HG03469 (cell line): ENCODE results near the gene PRRX2.
"Not testable (repeated sequence)": the region's sequence is repeated elsewhere in the genome, so short reads cannot be mapped to it uniquely, and the experiment has no call there.

ENCODE experiments used
- ATAC-seq: cut with Tn5 transposase; IDR thresholded peaks from one replicate; pipeline ENCODE4 v1.9.1; 2021; ENCODE audit warnings: mild to moderate bottlenecking, moderate library complexity, moderate number of reproducible peaks; ENCODE audit not compliant: unreplicated experiment

The PRRX2 gene

DNA sequence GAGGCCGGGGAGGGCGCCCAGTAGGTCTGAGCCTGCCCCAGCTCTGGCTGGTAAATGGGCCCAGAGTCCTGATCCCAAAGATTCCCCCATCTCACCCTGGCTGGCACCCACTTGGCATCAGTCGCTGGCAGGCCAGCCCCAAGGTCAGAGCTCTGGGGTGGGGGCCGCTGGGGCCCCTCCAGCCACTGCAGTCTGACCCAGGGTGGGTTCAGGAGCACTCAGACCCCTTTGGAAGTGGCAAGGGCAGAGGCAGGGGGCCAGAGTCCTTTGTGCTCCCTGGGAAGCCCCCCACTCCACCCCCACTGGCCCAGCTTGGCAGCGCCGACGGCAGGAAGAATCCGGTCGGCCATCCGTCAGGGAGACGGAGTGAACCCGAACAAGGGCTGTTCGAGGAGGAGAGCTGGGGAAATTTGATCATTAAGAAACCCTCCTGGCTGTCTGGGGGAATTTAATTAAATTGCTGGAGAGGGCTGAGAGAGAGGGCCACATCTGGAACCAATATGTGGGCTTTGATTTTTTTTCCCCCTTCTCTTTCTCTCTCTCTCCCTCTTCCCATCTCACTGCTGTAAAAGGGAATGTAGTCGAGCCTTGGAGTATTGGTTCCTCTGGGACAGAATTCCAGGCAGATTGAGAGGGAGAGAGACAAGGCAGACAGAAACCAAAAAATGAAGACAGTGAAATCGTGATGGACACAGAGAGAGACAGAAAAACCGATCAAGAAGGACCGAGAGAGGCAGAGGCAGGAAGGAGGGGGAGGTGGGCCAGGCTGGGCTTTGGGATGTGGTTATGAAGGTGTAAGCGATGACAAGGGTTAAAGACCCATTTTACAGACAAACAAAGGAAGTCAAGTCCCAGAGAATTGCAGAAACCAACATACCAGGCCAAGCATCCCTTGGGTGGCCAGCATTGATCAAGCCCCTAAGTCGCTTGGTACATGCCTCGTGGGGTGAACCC is 15.4 kb upstream of the PRRX2 start:
- ATAC-seq: no peak

GRCh38 chr9:129650680-129651235 is 14.7 kb upstream of the PRRX2 start:
- ATAC-seq: no peak

DNA sequence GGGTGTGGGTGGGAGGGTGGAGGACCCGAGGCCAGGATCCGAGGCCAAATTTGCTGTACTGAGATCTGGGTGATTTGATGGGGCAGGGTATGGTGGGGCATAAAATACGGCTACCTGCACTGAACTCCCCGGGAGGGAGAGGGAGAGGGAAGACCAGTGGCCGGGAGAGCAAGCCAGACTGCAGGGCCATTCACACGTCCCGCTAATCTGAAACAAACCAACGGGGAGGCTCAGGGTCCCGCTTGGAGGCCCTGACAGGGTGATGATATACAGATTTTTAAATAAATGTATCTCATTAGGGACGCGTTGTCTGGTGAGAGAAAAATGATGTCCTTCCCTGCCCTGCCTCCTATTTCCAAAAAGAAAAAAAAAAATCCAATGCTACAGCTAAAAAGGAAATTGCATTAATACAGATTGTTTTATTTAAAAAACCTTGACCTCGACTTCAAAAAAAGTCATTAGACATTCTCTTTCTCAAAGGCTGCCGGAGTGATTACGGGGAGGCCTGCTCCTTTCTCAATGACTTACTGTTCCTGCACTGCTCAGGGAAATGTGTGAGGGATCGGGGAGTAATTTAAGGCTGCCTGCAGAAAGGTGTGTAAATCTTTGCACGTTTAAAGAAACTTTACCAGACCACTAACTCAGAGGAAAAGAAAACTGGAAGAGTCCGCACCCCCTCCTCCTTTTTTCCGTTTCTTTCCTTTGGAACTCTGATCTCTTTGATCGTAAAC is 11.5 kb upstream of the PRRX2 start:
- ATAC-seq: no peak

DNA sequence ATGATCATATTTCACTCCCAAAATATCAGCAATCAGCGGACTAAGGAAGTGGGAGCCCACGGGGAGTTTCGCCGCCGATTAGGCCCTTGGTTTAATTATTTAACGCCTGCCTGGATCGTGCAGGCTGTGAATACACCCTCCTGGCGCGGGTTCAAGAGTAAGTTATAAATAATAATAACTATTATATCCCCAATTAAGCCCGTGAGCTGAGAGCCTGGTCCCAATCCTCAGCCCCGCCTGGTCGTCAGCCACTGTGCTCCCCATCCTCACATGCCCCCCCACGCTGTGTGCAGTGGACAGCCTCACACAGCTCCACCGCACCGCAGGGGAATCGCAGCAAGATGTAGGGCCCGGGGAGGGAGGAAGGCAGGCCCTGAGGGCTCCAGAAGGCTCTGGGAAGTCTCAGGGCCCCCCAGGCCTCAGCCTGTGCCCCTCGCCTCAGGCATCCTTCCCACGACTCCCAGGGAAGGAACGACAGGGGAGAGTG is 10.8 kb upstream of the PRRX2 start:
- ATAC-seq: no peak

DNA sequence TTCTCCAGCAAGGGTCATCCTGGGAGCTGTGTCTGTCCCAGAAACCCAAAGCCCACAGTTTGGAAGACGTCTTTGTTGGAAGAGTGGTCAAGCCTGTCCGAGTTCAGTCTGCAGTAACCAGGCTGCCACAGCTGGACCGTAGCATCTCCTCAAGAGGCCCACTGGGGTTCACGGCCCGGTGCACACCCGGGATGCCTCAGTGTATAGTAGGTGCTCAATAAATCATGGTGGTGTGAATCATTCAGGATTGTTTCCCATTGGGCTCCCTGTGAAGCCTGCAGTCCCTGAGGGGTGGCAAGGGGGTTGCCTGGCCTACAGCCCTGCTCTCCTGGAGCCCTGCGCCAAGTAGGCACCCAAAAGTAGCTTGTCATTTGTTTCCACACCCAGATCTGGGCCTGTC is 10.3 kb upstream of the PRRX2 start:
- no peak for ATAC-seq

GRCh38 chr9:129655696-129656095 is 9.8 kb upstream of the PRRX2 start:
- no peak for ATAC-seq

- no peak for ATAC-seq
Measured at GRCh38 chr9:129656795-129657390, 8.6 kb upstream of the PRRX2 start.

- no peak for ATAC-seq
Measured at GRCh38 chr9:129661029-129661428, 4.4 kb upstream of the PRRX2 start.

- ATAC-seq: not testable (repeated sequence)
Measured at GRCh38 chr9:129662239-129662638, 3.2 kb upstream of the PRRX2 start.

- ATAC-seq: no peak
Measured at GRCh38 chr9:129664746-129665388, 580 bp upstream of the PRRX2 start.

DNA sequence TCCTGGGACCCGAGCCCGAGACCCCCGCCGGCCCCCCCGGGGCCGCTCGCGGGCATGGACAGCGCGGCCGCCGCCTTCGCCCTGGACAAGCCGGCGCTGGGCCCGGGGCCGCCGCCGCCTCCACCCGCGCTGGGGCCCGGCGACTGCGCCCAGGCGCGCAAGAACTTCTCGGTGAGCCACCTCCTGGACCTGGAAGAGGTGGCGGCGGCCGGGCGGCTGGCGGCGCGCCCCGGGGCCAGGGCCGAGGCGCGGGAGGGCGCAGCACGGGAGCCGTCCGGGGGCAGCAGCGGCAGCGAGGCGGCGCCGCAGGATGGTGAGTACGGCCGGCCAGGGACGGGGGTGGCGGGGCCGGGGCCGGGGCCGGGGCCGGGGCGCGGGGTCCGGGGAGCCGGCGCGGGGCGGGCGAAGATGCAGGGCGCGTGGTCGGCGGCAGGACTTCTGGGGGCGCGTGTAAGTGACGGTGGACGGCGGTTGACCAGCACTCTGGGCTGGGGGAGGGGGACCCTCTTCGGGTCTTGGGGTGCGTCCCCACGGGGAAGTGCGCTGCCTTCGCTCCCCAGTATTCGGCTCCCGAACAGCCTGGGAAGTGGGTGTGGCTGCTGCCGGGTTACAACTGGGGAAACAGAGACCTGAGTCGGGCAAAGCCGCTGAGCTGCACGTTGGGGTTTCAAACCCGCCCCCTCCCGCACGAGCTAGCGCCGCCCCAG is 520 bp downstream of the PRRX2 start:
- ATAC-seq: no peak

GRCh38 chr9:129666575-129666974 is 1.1 kb downstream of the PRRX2 start:
- ATAC-seq: no peak

GRCh38 chr9:129667378-129667777 is 1.9 kb downstream of the PRRX2 start:
- no peak for ATAC-seq

- no peak for ATAC-seq
Measured at GRCh38 chr9:129667850-129668249, 2.4 kb downstream of the PRRX2 start.

- no peak for ATAC-seq
Measured at GRCh38 chr9:129669141-129669718, 3.8 kb downstream of the PRRX2 start.

- ATAC-seq: no peak
Measured at GRCh38 chr9:129669946-129670345, 4.5 kb downstream of the PRRX2 start.

- no peak for ATAC-seq
Measured at GRCh38 chr9:129671065-129671464, 5.6 kb downstream of the PRRX2 start.

- ATAC-seq: no peak
Measured at GRCh38 chr9:129671519-129671918, 6.1 kb downstream of the PRRX2 start.

DNA sequence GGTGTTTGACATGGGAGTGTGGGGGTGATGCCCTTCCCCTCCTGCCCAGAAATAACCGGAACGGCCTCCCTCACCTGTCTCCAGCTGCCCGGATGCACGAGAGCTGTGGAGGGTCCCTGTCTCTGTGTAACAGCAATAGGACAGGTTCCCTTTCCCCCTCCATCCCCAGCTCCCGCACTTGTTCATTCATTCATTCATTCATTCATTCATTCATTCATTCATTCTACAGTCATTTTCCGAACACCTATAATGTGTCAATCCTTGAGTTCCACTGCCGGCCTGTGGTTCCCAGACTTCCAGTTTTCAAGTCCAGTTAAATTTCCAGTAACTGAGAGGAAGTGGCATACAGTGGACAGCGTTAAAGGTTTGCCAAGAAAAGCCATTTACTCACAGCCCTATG is 7.3 kb downstream of the PRRX2 start:
- ATAC-seq: no peak

DNA sequence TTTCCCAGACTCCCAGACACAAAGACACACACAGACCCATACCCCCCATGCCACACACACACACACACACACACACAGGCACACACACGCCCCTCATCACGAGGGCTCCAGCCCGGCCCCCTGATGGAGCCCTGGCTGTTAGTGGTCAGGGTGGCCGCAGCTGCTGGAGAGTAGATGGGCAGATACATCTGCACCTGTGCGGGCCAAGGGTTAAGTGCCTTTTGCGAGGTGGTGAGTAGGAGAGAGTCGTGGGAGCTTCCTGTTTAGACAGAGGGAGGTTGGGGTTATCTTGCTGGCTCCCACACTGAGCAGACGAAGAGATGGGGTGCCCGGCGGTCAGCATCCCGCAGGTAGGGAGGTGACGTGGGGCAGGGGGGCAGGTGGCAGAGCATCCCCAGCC is 8.2 kb downstream of the PRRX2 start:
- no peak for ATAC-seq
